HG02938 (cell line): ENCODE data around the gene GABBR1.

Experiments used
- ATAC-seq: cut with Tn5 transposase; IDR thresholded peaks from one replicate; pipeline ENCODE4 v1.9.1; 2021; ENCODE audit warnings: mild to moderate bottlenecking, moderate library complexity; ENCODE audit not compliant: unreplicated experiment

The GABBR1 gene

GRCh38 chr6:29529956-29530355 is 103.0 kb downstream of the GABBR1 start:
- no peak for ATAC-seq

- ATAC-seq: no peak
These were observed 103.9 kb downstream of the GABBR1 start for GRCh38 chr6:29528988-29529560.

- no peak for ATAC-seq
These were observed 104.6 kb downstream of the GABBR1 start for GRCh38 chr6:29528300-29528931.

- ATAC-seq: no peak
These were observed 105.4 kb downstream of the GABBR1 start for GRCh38 chr6:29527564-29527963.

- ATAC-seq: no peak
These were observed 105.9 kb downstream of the GABBR1 start for GRCh38 chr6:29527126-29527525.

- ATAC-seq: no peak
These were observed 107.7 kb downstream of the GABBR1 start for GRCh38 chr6:29525311-29525639.

- no peak for ATAC-seq
These were observed 108.3 kb downstream of the GABBR1 start for GRCh38 chr6:29524444-29525310.

- ATAC-seq: no peak
These were observed 108.9 kb downstream of the GABBR1 start for GRCh38 chr6:29524044-29524443.

- ATAC-seq: no peak
These were observed 110.8 kb downstream of the GABBR1 start for GRCh38 chr6:29522227-29522626.

GRCh38 chr6:29521006-29521680 is 111.8 kb downstream of the GABBR1 start:
- no peak for ATAC-seq

GRCh38 chr6:29520232-29520631 is 112.8 kb downstream of the GABBR1 start:
- no peak for ATAC-seq

GRCh38 chr6:29519291-29520010 is 113.5 kb downstream of the GABBR1 start:
- no peak for ATAC-seq

GRCh38 chr6:29517728-29518440 is 115.1 kb downstream of the GABBR1 start:
- no peak for ATAC-seq

- ATAC-seq: no peak
These were observed 115.7 kb downstream of the GABBR1 start for GRCh38 chr6:29517245-29517644.

GRCh38 chr6:29516108-29516507 is 116.9 kb downstream of the GABBR1 start:
- no peak for ATAC-seq

GRCh38 chr6:29510746-29511300 is 122.2 kb downstream of the GABBR1 start:
- no peak for ATAC-seq

- ATAC-seq: no peak
These were observed 122.8 kb downstream of the GABBR1 start for GRCh38 chr6:29510202-29510601.
